Limb (tissue), 2 donors: Measurements from ENCODE around the gene RASA2.

ENCODE experiments used
- DNase-seq, 2 donors: peaks; one replicate each; pipeline ENCODE4 v3.0.0-alpha.2; 2016; ENCODE audit errors: extremely low spot score in 2 of 2

The RASA2 gene

GRCh38 chr3:141537856-141538255 lies 51.0 kb downstream of the RASA2 start:
- no peak for DNase-seq

GRCh38 chr3:141538568-141539240 lies 51.9 kb downstream of the RASA2 start:
- no peak for DNase-seq

- DNase-seq, result no peak
Observed at GRCh38 chr3:141539431-141540187, 52.8 kb downstream of the RASA2 start.

- no peak for DNase-seq
Observed at GRCh38 chr3:141540531-141540930, 53.7 kb downstream of the RASA2 start.

- DNase-seq, result no peak
Observed at GRCh38 chr3:141542202-141542969, 55.6 kb downstream of the RASA2 start.

- DNase-seq, result no peak
Observed at GRCh38 chr3:141542989-141543388, 56.2 kb downstream of the RASA2 start.

GRCh38 chr3:141544697-141545096 lies 57.9 kb downstream of the RASA2 start:
- no peak for DNase-seq

- no peak for DNase-seq
Observed at GRCh38 chr3:141546081-141546480, 59.3 kb downstream of the RASA2 start.

GRCh38 chr3:141546586-141546985 lies 59.8 kb downstream of the RASA2 start:
- DNase-seq, result no peak

GRCh38 chr3:141547791-141548190 lies 61.0 kb downstream of the RASA2 start:
- no peak for DNase-seq

- no peak for DNase-seq
Observed at GRCh38 chr3:141550926-141551665, 64.3 kb downstream of the RASA2 start.

- no peak for DNase-seq
Observed at GRCh38 chr3:141552440-141552991, 65.7 kb downstream of the RASA2 start.

- no peak for DNase-seq
Observed at GRCh38 chr3:141553055-141553454, 66.2 kb downstream of the RASA2 start.

GRCh38 chr3:141556034-141556433 lies 69.2 kb downstream of the RASA2 start:
- DNase-seq, result no peak

GRCh38 chr3:141557961-141558706 lies 71.3 kb downstream of the RASA2 start:
- DNase-seq, result no peak

- DNase-seq, result peak; percentile 33 to 85
Observed at GRCh38 chr3:141561426-141562034, 74.7 kb downstream of the RASA2 start.

GRCh38 chr3:141564241-141564640 lies 77.4 kb downstream of the RASA2 start:
- no peak for DNase-seq

- DNase-seq, result no peak
Observed at GRCh38 chr3:141570068-141570467, 83.2 kb downstream of the RASA2 start.

GRCh38 chr3:141575879-141576743 lies 89.3 kb downstream of the RASA2 start:
- peak in 1 of 2 donors; percentile 36 for DNase-seq
